Caco-2 (cell line): ENCODE data around the gene PACSIN2. TPM values are rescaled to one million over a fixed set of nuclear protein-coding genes. Genes with fewer than 3 reads are reported as not detected.

ENCODE experiments used
- BruUV-seq: library from RNA; stranded (reverse); fragments of 400-500 nt; replicated peaks from 2 replicates; lab custom pipeline; 2021; lab: Mats Ljungman, UMichigan
- CTCF ChIA-PET: fragments of 300-600 bp; sonication (Branson Sonifier 250); formaldehyde crosslinking; loops from one replicate; lab custom pipeline; 2022; ENCODE audit warnings: antibody characterized with exemption; lab: Charles Lee
- POLR2A ChIA-PET: fragments of 300-600 bp; sonication (Branson Sonifier 250); formaldehyde crosslinking; loops from one replicate; lab custom pipeline; 2022; ENCODE audit warnings: antibody characterized with exemption; lab: Charles Lee
- DNase-seq, 2 experiments: peaks; one replicate each; pipeline versions ENCODE4 v3.0.0 to v3.0.0-alpha.2; 2020 to 2022
- H3K27me3 ChIP-seq: replicated peaks from 2 replicates; pipeline ENCODE4 v1.6.0; 2011; ENCODE audit warnings: low read length; ENCODE audit not compliant: control insufficient read depth, insufficient read depth
- H3K36me3 ChIP-seq: 2 replicates; pipeline ENCODE4 v1.5.1; 2011; ENCODE audit warnings: low read length; ENCODE audit not compliant: control insufficient read depth, insufficient read depth
- H3K4me1 ChIP-seq: fragments of 250-450 bp; sonication (Bioruptor Pico); 2 replicates; pipeline ENCODE4 v1.5.1; 2020; ENCODE audit warnings: mild to moderate bottlenecking
- H3K4me3 ChIP-seq: 2 replicates; pipeline ENCODE4 v1.5.1; 2011; ENCODE audit warnings: low read depth, mild to moderate bottlenecking, control low read depth, low read length
- H3K9me3 ChIP-seq: fragments of 250-450 bp; sonication (Bioruptor Pico); 2 replicates; pipeline ENCODE4 v1.5.1; 2020; ENCODE audit warnings: mild to moderate bottlenecking, moderate library complexity
- H3K27ac Mint-ChIP-seq: one replicate; pipeline ENCODE4 v1.8.0; 2022; ENCODE audit warnings: mixed read lengths; ENCODE audit not compliant: unreplicated experiment
- H3K27me3 Mint-ChIP-seq: one replicate; pipeline ENCODE4 v1.8.0; 2022; ENCODE audit warnings: mixed read lengths; ENCODE audit not compliant: insufficient read depth, unreplicated experiment
- H3K36me3 Mint-ChIP-seq: one replicate; pipeline ENCODE4 v1.8.0; 2022; ENCODE audit warnings: mild to moderate bottlenecking, mixed read lengths; ENCODE audit not compliant: insufficient read depth, unreplicated experiment
- H3K4me1 Mint-ChIP-seq: one replicate; pipeline ENCODE4 v1.8.0; 2022; ENCODE audit warnings: low read depth, mixed read lengths; ENCODE audit not compliant: unreplicated experiment
- H3K4me3 Mint-ChIP-seq: one replicate; pipeline ENCODE4 v1.8.0; 2022; ENCODE audit warnings: mild to moderate bottlenecking, moderate library complexity, mixed read lengths; ENCODE audit not compliant: unreplicated experiment
- H3K9me3 Mint-ChIP-seq: one replicate; pipeline ENCODE4 v1.8.0; 2022; ENCODE audit warnings: mixed read lengths; ENCODE audit not compliant: unreplicated experiment
- intact Hi-C: fragments of 100-400 bp; cut with micrococcal nuclease; formaldehyde crosslinking; loops from one replicate; pipeline ENCODE4 v1.10.0; 2022; ENCODE audit not compliant: unreplicated experiment
- total RNA-seq: library from RNA; stranded (reverse); gene quantifications from 2 replicates; pipeline ENCODE4 v1.2.3, GENCODE V29; 2022
- TF ChIP-seq, protein P1 (sequence below), 2 experiments: fragments of 200-600 bp in 1 of 2; IDR thresholded peaks; 1 replicate in 1 of 2; 2 replicates in 1 of 2; pipeline versions ENCODE4 v1.5.1 to v1.8.0; 2011 to 2022; ENCODE audit warnings: antibody characterized with exemption in 1 of 2, control low read depth in 1 of 2, inconsistent platforms in 1 of 2, low read depth in 1 of 2, low read length in 1 of 2, mild to moderate bottlenecking in 1 of 2, moderate library complexity in 1 of 2; ENCODE audit not compliant: insufficient read depth in 1 of 2, severe bottlenecking in 1 of 2, unreplicated experiment in 1 of 2

Gene PACSIN2
- total RNA-seq, 1 experiment from 2014 or later = 122 TPM

DNA sequence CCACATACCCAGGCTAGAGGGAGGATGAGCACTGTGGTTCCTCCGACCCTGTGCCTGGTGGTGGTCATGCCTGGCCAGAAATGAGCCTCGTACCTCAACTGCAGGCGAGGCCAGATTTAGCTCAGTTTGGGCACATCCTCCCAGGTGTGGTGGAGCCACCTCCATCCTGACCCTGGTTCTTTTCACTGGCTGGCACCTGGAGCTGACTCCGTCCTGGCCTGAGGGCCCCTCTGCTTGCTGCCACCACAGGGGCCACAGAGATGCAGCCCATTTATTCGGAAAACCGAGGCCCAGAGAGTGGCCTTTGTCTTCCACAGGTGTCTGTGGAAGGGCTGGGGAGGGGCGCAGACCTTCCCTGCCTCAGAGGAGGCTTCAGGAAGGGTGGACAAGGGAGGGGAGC is 148.8 kb downstream of the PACSIN2 start:
- no TSS peak for BruUV-seq
- ChIA-PET POLR2A (no interaction called here), CTCF (interaction anchor here (2.1 kb wide), 1 partner anchor 9 kb away, joined by 27 read pairs; the partner anchor contains the start of gene ARFGAP3)
- DNase-seq = no peak
- Histone ChIP-seq H3K27me3 (no peaks in the 10 kb centered on the region), H3K4me1 (peaks cover 7% of the 10 kb centered on the region; the same call in 1 of the 2 replicates), H3K4me3 (no peak overlapping the region), H3K9me3 (no peaks in the 10 kb centered on the region), H3K36me3 (no peaks in the 10 kb centered on the region; the same call in 1 of the 2 replicates)
- TF ChIP-seq, protein P1, sequence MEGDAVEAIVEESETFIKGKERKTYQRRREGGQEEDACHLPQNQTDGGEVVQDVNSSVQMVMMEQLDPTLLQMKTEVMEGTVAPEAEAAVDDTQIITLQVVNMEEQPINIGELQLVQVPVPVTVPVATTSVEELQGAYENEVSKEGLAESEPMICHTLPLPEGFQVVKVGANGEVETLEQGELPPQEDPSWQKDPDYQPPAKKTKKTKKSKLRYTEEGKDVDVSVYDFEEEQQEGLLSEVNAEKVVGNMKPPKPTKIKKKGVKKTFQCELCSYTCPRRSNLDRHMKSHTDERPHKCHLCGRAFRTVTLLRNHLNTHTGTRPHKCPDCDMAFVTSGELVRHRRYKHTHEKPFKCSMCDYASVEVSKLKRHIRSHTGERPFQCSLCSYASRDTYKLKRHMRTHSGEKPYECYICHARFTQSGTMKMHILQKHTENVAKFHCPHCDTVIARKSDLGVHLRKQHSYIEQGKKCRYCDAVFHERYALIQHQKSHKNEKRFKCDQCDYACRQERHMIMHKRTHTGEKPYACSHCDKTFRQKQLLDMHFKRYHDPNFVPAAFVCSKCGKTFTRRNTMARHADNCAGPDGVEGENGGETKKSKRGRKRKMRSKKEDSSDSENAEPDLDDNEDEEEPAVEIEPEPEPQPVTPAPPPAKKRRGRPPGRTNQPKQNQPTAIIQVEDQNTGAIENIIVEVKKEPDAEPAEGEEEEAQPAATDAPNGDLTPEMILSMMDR (IDR thresholded peaks at IDR 0.05; ENCODE audit: insufficient read depth in 1 of 2, low read depth in 1 of 2, low read length in 1 of 2, severe bottlenecking in 1 of 2, unreplicated experiment in 1 of 2) = no peak
- no peak overlapping the region for H3K4me3 Mint-ChIP-seq
- no peaks in the 10 kb centered on the region for H3K27me3 Mint-ChIP-seq
- H3K9me3 Mint-ChIP-seq = no peaks in the 10 kb centered on the region
- intact Hi-C loops = no loop called here
- H3K36me3 Mint-ChIP-seq = peaks cover 78% of the 10 kb centered on the region
- peaks cover 10% of the 10 kb centered on the region for H3K4me1 Mint-ChIP-seq
- no peak overlapping the region for H3K27ac Mint-ChIP-seq

DNA sequence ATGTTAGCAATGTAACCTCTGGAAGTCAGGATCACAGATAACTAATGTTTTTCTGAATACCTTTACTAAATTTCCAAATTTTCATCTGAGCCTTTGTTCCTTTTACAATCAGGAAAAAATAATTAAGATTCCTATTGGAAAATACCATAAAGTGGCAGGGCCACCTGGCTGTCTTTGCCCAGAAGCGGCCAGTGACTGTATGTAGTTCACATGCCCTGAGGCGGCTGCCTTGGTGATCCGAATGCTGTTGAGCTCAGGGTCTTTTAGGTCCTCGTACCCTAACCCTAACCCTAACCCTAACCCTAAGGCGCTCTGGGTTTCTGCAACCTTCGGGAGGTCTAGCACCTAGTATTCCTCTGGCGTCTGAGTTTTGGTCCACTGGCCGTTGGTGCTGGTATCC is 149.4 kb downstream of the PACSIN2 start:
- no peak overlapping the region for H3K4me3 ChIP-seq
- peaks cover 7% of the 10 kb centered on the region; the same call in 1 of the 2 replicates for H3K4me1 ChIP-seq
- Mint-ChIP-seq H3K9me3 (no peaks in the 10 kb centered on the region), H3K27me3 (no peaks in the 10 kb centered on the region), H3K4me1 (peaks cover 10% of the 10 kb centered on the region), H3K36me3 (peaks cover 74% of the 10 kb centered on the region), H3K4me3 (no peak overlapping the region), H3K27ac (no peak overlapping the region)
- no peaks in the 10 kb centered on the region for H3K9me3 ChIP-seq
- DNase-seq = no peak
- intact Hi-C loops = no loop called here
- no TSS peak for BruUV-seq
- H3K36me3 ChIP-seq = no peaks in the 10 kb centered on the region; the same call in 1 of the 2 replicates
- ChIA-PET CTCF (no interaction called here), POLR2A (no interaction called here)
- no peaks in the 10 kb centered on the region for H3K27me3 ChIP-seq
- TF ChIP-seq, protein P1 (IDR thresholded peaks at IDR 0.05; ENCODE audit: insufficient read depth in 1 of 2, low read depth in 1 of 2, low read length in 1 of 2, severe bottlenecking in 1 of 2, unreplicated experiment in 1 of 2) = no peak

- TF ChIP-seq, protein P1 (IDR thresholded peaks at IDR 0.05; ENCODE audit: insufficient read depth in 1 of 2, low read depth in 1 of 2, low read length in 1 of 2, severe bottlenecking in 1 of 2, unreplicated experiment in 1 of 2) = no peak
- no TSS peak for BruUV-seq
- intact Hi-C loops = no loop called here
- no peak for DNase-seq
- POLR2A ChIA-PET = no interaction called here
- H3K9me3 ChIP-seq = no peaks in the 10 kb centered on the region
- no peak overlapping the region for H3K4me3 Mint-ChIP-seq
- H3K36me3 ChIP-seq = no peaks in the 10 kb centered on the region; the same call in 1 of the 2 replicates
- no peaks in the 10 kb centered on the region for H3K27me3 Mint-ChIP-seq
- CTCF ChIA-PET = no interaction called here
- H3K4me1 Mint-ChIP-seq = peaks cover 10% of the 10 kb centered on the region
- H3K4me1 ChIP-seq = peaks cover 7% of the 10 kb centered on the region; the same call in 1 of the 2 replicates
- no peak overlapping the region for H3K27ac Mint-ChIP-seq
- peaks cover 62% of the 10 kb centered on the region for H3K36me3 Mint-ChIP-seq
- H3K27me3 ChIP-seq = no peaks in the 10 kb centered on the region
- H3K4me3 ChIP-seq = no peak overlapping the region
- no peaks in the 10 kb centered on the region for H3K9me3 Mint-ChIP-seq
These were observed 151.5 kb downstream of the PACSIN2 start for GRCh38 chr22:42863349-42863961.
